Calu3 (cell line): ENCODE measurements around the gene HYAL3. TPM values are rescaled to one million over a fixed set of nuclear protein-coding genes. Genes with fewer than 3 reads are reported as not detected.

Experiments used
- BruUV-seq: library from RNA; stranded (reverse); fragments of 400-500 nt; replicated peaks from 2 replicates; lab custom pipeline; 2021; lab: Mats Ljungman, UMichigan
- CTCF ChIA-PET: fragments of 300-600 bp; sonication (Branson Sonifier 250); formaldehyde crosslinking; loops from one replicate; lab custom pipeline; 2022; ENCODE audit warnings: antibody characterized with exemption; lab: Charles Lee
- DNase-seq: peaks from one replicate; pipeline ENCODE4 v3.0.0; 2022
- H3K27ac Mint-ChIP-seq: one replicate; pipeline ENCODE4 v1.8.0; 2022; ENCODE audit warnings: mixed read lengths; ENCODE audit not compliant: unreplicated experiment
- H3K27me3 Mint-ChIP-seq: one replicate; pipeline ENCODE4 v1.8.0; 2022; ENCODE audit warnings: mixed read lengths; ENCODE audit not compliant: unreplicated experiment
- H3K36me3 Mint-ChIP-seq: one replicate; pipeline ENCODE4 v1.8.0; 2022; ENCODE audit warnings: mild to moderate bottlenecking, moderate library complexity, mixed read lengths; ENCODE audit not compliant: insufficient read depth, unreplicated experiment
- H3K4me1 Mint-ChIP-seq: one replicate; pipeline ENCODE4 v1.8.0; 2022; ENCODE audit warnings: mild to moderate bottlenecking, low read depth, mixed read lengths; ENCODE audit not compliant: unreplicated experiment
- H3K4me3 Mint-ChIP-seq: one replicate; pipeline ENCODE4 v1.8.0; 2022; ENCODE audit warnings: mild to moderate bottlenecking, low read depth, moderate library complexity, mixed read lengths; ENCODE audit not compliant: unreplicated experiment
- H3K9me3 Mint-ChIP-seq: one replicate; pipeline ENCODE4 v1.8.0; 2022; ENCODE audit warnings: low read depth, mixed read lengths; ENCODE audit not compliant: unreplicated experiment
- CTCF ChIP-seq: fragments of 200-600 bp; IDR thresholded peaks from one replicate; pipeline ENCODE4 v1.8.0; 2022; ENCODE audit warnings: antibody characterized with exemption; ENCODE audit not compliant: unreplicated experiment
- intact Hi-C: fragments of 100-400 bp; cut with micrococcal nuclease; formaldehyde crosslinking; loops from one replicate; pipeline ENCODE4 v1.10.0; 2022; ENCODE audit not compliant: unreplicated experiment
- total RNA-seq: library from RNA; stranded (reverse); gene quantifications from 2 replicates; pipeline ENCODE4 v1.2.3, GENCODE V29; 2022

The HYAL3 gene
- total RNA-seq, 1 experiment from 2014 or later, result 5.5 TPM

- no peak for TF ChIP-seq CTCF
- CTCF ChIA-PET, result interaction anchor here (0.8 kb wide), 1 partner anchor 8 kb away, joined by 3 read pairs; no protein-coding TSS in a partner anchor
- Mint-ChIP-seq H3K9me3 (no peaks in the 10 kb centered on the region), H3K27me3 (peaks cover 18% of the 10 kb centered on the region), H3K4me3 (no peak overlapping the region), H3K27ac (no peak overlapping the region), H3K4me1 (peaks cover 13% of the 10 kb centered on the region), H3K36me3 (peaks cover 7% of the 10 kb centered on the region)
- intact Hi-C loops, result loop anchor here (5.0 kb wide), 3 partner anchors 82 to 267 kb away; partner anchors contain the start of gene CISH
- BruUV-seq, result no TSS peak
- no peak for DNase-seq
Observed at GRCh38 chr3:50345008-50345407, 45.8 kb upstream of the HYAL3 start.

DNA sequence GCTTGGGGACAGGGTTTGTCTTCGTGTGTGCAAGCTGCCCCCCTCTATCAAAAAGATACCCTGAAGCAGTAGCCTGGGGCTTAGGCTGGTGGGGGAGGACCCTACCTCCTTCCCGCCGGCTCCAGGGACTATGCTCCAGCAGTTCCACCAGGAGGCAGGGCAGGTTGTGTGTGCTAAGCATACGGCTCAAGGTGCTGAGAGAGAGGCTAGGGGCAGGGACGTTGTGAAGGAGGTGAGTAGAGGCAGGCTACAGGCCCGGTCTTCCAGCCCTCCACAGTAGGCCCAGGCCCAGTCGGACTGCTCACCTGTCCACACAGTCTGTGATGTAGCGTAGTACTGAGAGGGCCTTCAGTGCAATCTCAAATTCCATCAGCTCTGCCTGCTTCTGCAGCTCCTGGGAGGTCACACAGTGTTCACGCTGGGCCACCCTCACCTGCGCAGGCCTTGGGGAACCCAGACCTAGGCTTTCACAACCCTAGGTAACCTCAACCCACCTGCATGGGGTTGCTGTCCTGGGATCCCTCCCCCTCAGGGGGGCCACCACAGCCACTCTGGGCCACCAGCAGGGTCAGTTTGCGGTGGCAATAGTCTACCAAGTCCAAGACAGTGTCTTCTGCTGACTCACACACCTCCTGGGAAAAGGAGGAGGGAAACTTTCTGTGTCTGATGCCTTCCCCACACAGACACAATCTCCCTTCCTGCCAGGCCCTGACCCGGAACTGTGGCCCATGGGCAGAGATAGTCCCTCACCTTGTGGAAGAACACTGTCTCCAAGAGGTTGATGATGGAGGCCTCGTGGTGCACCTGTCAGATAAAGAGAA is 43.8 kb upstream of the HYAL3 start:
- Mint-ChIP-seq H3K4me1 (peaks cover 20% of the 10 kb centered on the region), H3K36me3 (peaks cover 17% of the 10 kb centered on the region), H3K4me3 (no peak overlapping the region), H3K27ac (no peak overlapping the region), H3K9me3 (no peaks in the 10 kb centered on the region), H3K27me3 (peaks cover 31% of the 10 kb centered on the region)
- intact Hi-C loops, result no loop called here
- no peak for TF ChIP-seq CTCF
- no peak for DNase-seq
- CTCF ChIA-PET, result no interaction called here
- no TSS peak for BruUV-seq

DNA sequence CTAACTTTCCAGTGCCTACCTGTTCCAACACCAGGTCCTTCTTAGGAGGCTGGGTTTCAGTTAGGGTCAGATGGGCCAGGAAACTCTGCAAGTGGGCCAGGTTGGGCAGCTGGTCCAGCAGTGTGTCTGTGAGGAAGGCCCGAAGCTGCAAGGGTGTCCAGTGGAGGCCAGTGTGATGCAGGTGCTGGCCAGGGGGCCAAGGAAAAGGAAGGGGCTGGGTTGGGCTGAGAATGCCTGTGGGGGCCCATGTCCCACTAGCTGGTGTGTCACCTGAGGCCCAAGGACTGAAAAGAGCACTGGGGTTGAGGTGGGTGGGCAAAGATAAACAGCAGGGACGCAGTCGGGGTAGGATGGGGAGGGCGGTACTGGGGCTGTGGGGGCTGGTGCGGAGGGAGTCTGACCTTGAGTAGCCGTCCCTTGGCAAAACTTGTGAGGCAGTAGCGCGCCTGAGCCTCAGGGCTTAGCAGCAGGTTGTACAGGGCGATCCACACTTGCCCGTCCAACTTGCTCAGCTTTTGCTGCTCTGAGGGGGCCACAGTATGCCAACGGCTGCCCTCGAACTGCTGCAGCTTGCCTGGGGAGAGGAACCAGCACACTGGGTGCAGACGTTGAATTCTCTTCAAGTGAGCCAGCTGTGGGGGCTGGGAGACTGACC is 42.9 kb upstream of the HYAL3 start:
- intact Hi-C loops, result no loop called here
- Mint-ChIP-seq H3K27ac (no peak overlapping the region), H3K4me1 (peaks cover 20% of the 10 kb centered on the region), H3K36me3 (peaks cover 23% of the 10 kb centered on the region), H3K4me3 (no peak overlapping the region), H3K9me3 (no peaks in the 10 kb centered on the region), H3K27me3 (peaks cover 31% of the 10 kb centered on the region)
- CTCF ChIA-PET, result interaction anchor here (0.5 kb wide), 1 partner anchor 151 kb away, joined by 5 read pairs; no protein-coding TSS in a partner anchor
- no peak for DNase-seq
- no peak for TF ChIP-seq CTCF
- BruUV-seq, result no TSS peak

- intact Hi-C loops, result no loop called here
- no peak for DNase-seq
- H3K9me3 Mint-ChIP-seq, result no peaks in the 10 kb centered on the region
- peaks cover 31% of the 10 kb centered on the region for H3K27me3 Mint-ChIP-seq
- no peak overlapping the region for H3K27ac Mint-ChIP-seq
- no peak for TF ChIP-seq CTCF
- H3K4me1 Mint-ChIP-seq, result peaks cover 20% of the 10 kb centered on the region
- CTCF ChIA-PET, result interaction anchor here (0.6 kb wide), 1 partner anchor 60 kb away, joined by 5 read pairs; no protein-coding TSS in a partner anchor
- peaks cover 29% of the 10 kb centered on the region for H3K36me3 Mint-ChIP-seq
- no peak overlapping the region for H3K4me3 Mint-ChIP-seq
- no TSS peak for BruUV-seq
Observed at GRCh38 chr3:50341537-50341936, 42.3 kb upstream of the HYAL3 start.
